GM18519 (cell line): Measurements from ENCODE around the gene MACROD2.

Experiments
- ATAC-seq: cut with Tn5 transposase; IDR thresholded peaks from one replicate; pipeline ENCODE4 v1.9.1; 2021; ENCODE audit warnings: mild to moderate bottlenecking, moderate library complexity; ENCODE audit not compliant: unreplicated experiment, low FRiP score

Gene MACROD2

GRCh38 chr20:15814911-15815310 lies 1819.6 kb downstream of the MACROD2 start:
- ATAC-seq = no peak

GRCh38 chr20:15817351-15817750 lies 1822.0 kb downstream of the MACROD2 start:
- no peak for ATAC-seq

- no peak for ATAC-seq
Measured at GRCh38 chr20:15818651-15819071, 1823.3 kb downstream of the MACROD2 start.

- no peak for ATAC-seq
Measured at GRCh38 chr20:15823718-15824117, 1828.4 kb downstream of the MACROD2 start.

GRCh38 chr20:15827628-15828027 lies 1832.3 kb downstream of the MACROD2 start:
- no peak for ATAC-seq

GRCh38 chr20:15831201-15831600 lies 1835.9 kb downstream of the MACROD2 start:
- no peak for ATAC-seq

- no peak for ATAC-seq
Measured at GRCh38 chr20:15832512-15832911, 1837.2 kb downstream of the MACROD2 start.

- no peak for ATAC-seq
Measured at GRCh38 chr20:15834857-15835256, 1839.5 kb downstream of the MACROD2 start.

- no peak for ATAC-seq
Measured at GRCh38 chr20:15835811-15836210, 1840.5 kb downstream of the MACROD2 start.

- no peak for ATAC-seq
Measured at GRCh38 chr20:15836634-15837033, 1841.3 kb downstream of the MACROD2 start.

- no peak for ATAC-seq
Measured at GRCh38 chr20:15837563-15837962, 1842.2 kb downstream of the MACROD2 start.

GRCh38 chr20:15838466-15838865 lies 1843.2 kb downstream of the MACROD2 start:
- no peak for ATAC-seq

GRCh38 chr20:15840636-15841301 lies 1845.5 kb downstream of the MACROD2 start:
- no peak for ATAC-seq

- peak; percentile 69 for ATAC-seq
Measured at GRCh38 chr20:15842872-15843271, 1847.6 kb downstream of the MACROD2 start.

GRCh38 chr20:15843777-15844176 lies 1848.5 kb downstream of the MACROD2 start:
- ATAC-seq = no peak

GRCh38 chr20:15847196-15847784 lies 1852.0 kb downstream of the MACROD2 start:
- no peak for ATAC-seq

GRCh38 chr20:15848126-15848525 lies 1852.8 kb downstream of the MACROD2 start:
- no peak for ATAC-seq

GRCh38 chr20:15848995-15849610 lies 1853.8 kb downstream of the MACROD2 start:
- ATAC-seq = no peak

GRCh38 chr20:15851576-15852215 lies 1856.4 kb downstream of the MACROD2 start:
- no peak for ATAC-seq

- no peak for ATAC-seq
Measured at GRCh38 chr20:15854911-15855310, 1859.6 kb downstream of the MACROD2 start.

- peak; percentile 55 for ATAC-seq
Measured at GRCh38 chr20:15857173-15857784, 1862.0 kb downstream of the MACROD2 start.
